HAP-1 (cell line): ENCODE results near the gene CYTH1.
A peak's percentile ranks its signal among the peaks of the same experiment; 100 is the strongest.
"Not testable (repeated sequence)": the region's sequence is repeated elsewhere in the genome, so short reads cannot be mapped to it uniquely, and the experiment has no call there.

Experiments
- DNase-seq, 2 experiments: peaks; one replicate each; pipeline ENCODE4 v3.0.0-alpha.2; 2016 to 2020; ENCODE audit warnings: low spot score in 2 of 2
- H3K27me3 ChIP-seq: fragments of 250-450 bp; sonication (Bioruptor Pico); 2 replicates; pipeline ENCODE4 v1.5.1; 2020; ENCODE audit warnings: low read depth, mild to moderate bottlenecking, moderate library complexity
- H3K36me3 ChIP-seq: fragments of 250-450 bp; sonication (Bioruptor Pico); replicated peaks from 2 replicates; pipeline ENCODE4 v1.5.1; 2020; ENCODE audit warnings: mild to moderate bottlenecking
- H3K4me1 ChIP-seq: fragments of 250-450 bp; sonication (Bioruptor Pico); 2 replicates; pipeline ENCODE4 v1.5.1; 2020; ENCODE audit warnings: mild to moderate bottlenecking
- H3K4me3 ChIP-seq: fragments of 250-450 bp; sonication (Bioruptor Pico); 2 replicates; pipeline ENCODE4 v1.5.1; 2020; ENCODE audit warnings: mild to moderate bottlenecking, moderate library complexity
- H3K9me3 ChIP-seq: fragments of 250-450 bp; sonication (Bioruptor Pico); 2 replicates; pipeline ENCODE4 v1.5.1; 2020; ENCODE audit warnings: mild to moderate bottlenecking, moderate library complexity
- in situ Hi-C: fragments of 300-500 bp; cut with MboI; formaldehyde crosslinking; loops from 3 replicates; pipeline ENCODE4 v1.14.3; 2020; ENCODE audit warnings: low sequenced_read_pairs, inconsistent platforms, mixed read lengths

CYTH1 gene

DNA sequence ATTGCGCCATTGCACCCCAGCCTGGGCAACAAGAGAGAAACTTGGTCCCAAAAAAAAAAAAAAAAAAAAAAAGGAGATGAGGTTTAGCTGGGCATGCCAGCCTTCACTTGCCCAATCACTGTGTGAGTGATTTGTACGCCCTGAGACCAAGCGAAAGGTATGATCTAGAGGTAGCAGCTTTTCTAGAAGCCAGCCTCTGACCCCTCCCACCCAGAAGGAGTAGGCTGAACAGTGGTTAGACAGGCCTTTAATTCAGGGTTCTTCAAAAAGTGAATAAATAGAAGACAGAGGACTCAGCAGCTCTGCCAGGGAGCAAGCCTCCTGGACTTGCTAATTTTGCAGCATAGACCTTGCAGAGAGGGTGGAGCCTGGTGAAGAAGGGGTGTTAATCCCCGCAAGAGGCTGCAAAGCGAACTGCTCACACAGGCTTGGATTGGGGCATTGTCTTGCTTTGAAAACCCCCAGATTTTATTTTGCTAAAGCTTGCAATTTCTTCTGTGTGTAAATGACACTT, 7.1 kb upstream of the CYTH1 start:
- H3K36me3 ChIP-seq = peaks cover under 1% of the 10 kb centered on the region; the same call in 1 of the 2 replicates
- no peak for DNase-seq
- in situ Hi-C loops = no loop called here
- no peaks in the 10 kb centered on the region for H3K4me1 ChIP-seq
- no peaks in the 10 kb centered on the region for H3K27me3 ChIP-seq
- no peak overlapping the region for H3K4me3 ChIP-seq
- H3K9me3 ChIP-seq = no peaks in the 10 kb centered on the region

GRCh38 chr17:78788451-78788850, 6.4 kb upstream of the CYTH1 start:
- no peak overlapping the region for H3K4me3 ChIP-seq
- no peak for DNase-seq
- H3K27me3 ChIP-seq = no peaks in the 10 kb centered on the region
- no peaks in the 10 kb centered on the region for H3K9me3 ChIP-seq
- no peaks in the 10 kb centered on the region for H3K4me1 ChIP-seq
- in situ Hi-C loops = no loop called here
- H3K36me3 ChIP-seq = no peaks in the 10 kb centered on the region; the same call in 1 of the 2 replicates

DNA sequence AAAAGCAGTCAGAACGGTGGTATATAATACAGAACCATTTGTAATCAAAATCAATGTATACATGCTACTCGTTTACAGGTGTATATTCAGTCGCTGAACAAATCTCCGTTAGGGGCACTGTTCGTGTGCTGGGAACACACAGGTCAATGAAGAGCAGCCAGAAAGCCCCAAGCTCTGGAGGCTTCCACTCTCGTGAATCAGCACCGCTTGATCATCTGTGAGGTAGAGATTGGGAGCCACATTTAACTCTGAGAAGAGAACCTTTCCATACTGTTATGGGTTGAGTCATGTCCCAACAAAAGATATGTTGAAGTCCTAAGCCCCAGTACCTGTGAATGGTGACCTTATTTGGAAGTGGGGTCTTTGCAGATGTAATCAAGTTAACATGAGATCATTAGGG, 5.4 kb upstream of the CYTH1 start:
- no peak overlapping the region for H3K4me3 ChIP-seq
- no peaks in the 10 kb centered on the region; the same call in 1 of the 2 replicates for H3K36me3 ChIP-seq
- H3K4me1 ChIP-seq = peaks cover 4% of the 10 kb centered on the region
- in situ Hi-C loops = no loop called here
- no peaks in the 10 kb centered on the region for H3K9me3 ChIP-seq
- no peaks in the 10 kb centered on the region for H3K27me3 ChIP-seq
- DNase-seq = no peak

- Histone ChIP-seq H3K4me3 (no peak overlapping the region), H3K9me3 (no peaks in the 10 kb centered on the region), H3K27me3 (no peaks in the 10 kb centered on the region), H3K4me1 (peaks cover 5% of the 10 kb centered on the region), H3K36me3 (no peaks in the 10 kb centered on the region)
- in situ Hi-C loops = no loop called here
- DNase-seq = no peak
Measured at GRCh38 chr17:78785663-78786057, 3.6 kb upstream of the CYTH1 start.

DNA sequence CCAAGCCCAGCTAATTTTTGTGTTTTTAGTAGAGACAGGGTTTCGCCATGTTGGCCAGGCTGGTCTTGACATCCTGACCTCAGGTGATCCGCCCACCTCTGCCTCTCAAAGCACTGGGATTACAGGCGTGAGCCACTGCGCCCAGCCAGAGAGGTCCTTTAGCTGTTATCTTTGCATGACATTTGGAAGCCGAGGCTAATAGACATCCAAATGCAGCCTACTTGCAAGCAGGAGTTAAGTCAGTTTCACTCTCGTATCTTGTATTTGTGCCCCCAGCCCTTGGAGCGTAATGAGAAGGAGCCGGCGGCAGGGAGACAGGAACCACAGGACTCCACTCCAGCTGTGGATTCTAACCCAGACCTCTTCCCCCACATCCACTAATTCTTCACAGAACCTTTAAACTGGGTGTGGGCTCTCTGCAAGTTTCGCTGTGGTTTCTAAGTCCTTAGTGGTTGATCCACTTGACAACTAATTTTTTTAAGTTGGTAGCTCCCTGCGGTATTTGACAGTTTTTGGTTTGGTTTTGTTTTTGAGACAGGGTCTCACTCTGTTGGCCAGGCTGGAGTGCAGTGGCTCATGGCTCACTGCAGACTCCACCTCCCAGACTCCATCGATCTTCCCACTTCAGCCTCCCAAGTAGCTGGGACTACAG, 3.1 kb upstream of the CYTH1 start:
- DNase-seq = no peak
- Histone ChIP-seq H3K9me3 (no peaks in the 10 kb centered on the region), H3K27me3 (no peaks in the 10 kb centered on the region), H3K4me1 (peaks cover 8% of the 10 kb centered on the region), H3K36me3 (no peaks in the 10 kb centered on the region), H3K4me3 (no peak overlapping the region)
- in situ Hi-C loops = no loop called here

DNA sequence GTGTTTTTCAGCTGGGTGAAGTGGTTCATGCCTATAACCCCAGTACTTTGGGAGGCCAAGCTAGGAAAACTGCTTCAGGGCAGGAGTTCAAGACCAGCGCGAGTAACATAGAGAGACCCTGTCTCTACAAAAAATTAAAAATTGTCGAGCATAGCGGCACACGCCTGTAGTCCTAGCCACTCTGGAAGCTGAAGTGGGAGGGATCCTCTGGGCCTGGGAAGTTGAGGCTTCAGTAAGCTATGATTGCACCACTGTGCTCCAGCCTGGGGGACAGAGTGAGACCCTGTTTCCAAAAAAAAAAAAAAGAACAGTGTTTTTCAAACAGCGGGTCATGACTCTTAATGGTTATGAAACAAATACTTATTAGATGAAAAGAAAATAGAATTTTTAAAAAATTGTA, 2.3 kb upstream of the CYTH1 start:
- no peak for DNase-seq
- Histone ChIP-seq H3K36me3 (no peaks in the 10 kb centered on the region), H3K9me3 (no peaks in the 10 kb centered on the region), H3K27me3 (no peaks in the 10 kb centered on the region), H3K4me3 (no peak overlapping the region), H3K4me1 (peaks cover 8% of the 10 kb centered on the region)
- in situ Hi-C loops = no loop called here

DNA sequence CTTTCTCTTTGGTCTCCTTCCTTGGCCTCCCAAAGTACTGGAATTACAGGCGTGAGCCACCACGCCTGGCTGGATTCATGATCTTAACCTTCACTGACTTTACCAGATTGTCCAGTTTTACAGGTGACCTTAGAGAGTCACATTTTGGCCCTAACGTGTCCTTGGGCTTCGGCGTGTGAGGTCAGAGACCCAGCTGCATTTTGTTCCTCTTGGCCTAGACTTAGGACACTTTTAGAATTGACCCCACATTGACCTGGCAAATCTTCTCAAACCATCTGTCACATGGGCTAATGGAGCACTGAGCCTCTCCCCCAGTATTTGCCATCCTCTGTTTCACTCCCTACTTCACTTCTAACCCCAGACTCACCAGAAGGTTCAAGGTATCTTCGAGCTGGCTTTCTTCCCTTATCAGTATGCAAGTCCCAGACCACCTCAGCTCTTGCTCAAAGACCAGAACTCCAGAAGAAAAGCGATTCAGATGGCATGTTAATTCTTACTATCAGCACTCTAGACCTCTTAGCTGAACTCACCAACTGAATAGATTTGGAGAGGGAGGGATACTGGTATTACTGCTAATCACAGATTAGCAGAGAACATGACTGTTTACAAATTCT, 1.7 kb upstream of the CYTH1 start:
- H3K4me3 ChIP-seq = no peak overlapping the region
- H3K36me3 ChIP-seq = 0 out of 2 replicates have a peak, but pooled peaks cover under 1% of the 10 kb centered on the region
- no peak for DNase-seq
- no peaks in the 10 kb centered on the region for H3K9me3 ChIP-seq
- peaks cover 8% of the 10 kb centered on the region for H3K4me1 ChIP-seq
- in situ Hi-C loops = no loop called here
- H3K27me3 ChIP-seq = no peaks in the 10 kb centered on the region

DNA sequence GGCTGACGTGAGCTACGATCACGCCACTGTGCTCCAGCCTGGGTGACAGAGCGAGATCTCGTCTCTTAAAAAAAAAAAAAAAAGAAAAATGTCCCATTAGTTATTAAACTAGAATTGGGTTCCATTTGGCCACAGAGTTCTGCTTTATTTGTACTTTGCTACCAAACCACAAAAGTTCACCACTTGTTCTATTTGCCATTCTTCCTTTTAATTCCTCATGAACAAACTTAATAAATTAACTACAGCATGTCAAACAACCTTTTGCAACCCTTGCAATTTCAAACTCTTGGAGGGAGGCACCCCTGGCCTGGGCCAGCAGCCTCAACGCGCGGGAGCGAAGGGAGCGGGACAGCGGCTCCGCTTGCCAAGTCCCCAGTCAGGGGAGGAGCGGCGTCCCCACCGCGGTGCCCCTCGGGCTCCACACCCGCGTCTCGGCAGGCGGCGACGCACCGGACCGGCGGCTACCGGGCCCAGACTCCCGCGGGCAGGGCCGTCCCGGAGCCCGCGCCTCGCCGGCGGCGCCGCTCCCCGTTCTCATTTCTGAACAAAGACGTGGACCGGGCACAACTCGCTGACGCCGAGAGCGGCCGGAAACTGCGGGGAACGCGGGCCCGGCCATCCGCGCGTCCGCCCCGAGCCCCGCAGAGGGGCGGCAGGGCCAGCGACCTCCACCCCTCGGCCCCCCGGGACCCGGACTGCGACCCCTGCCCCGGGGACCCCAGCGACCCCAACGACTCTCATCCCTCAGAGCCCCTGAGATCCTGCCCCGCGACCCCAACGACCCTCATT, 775 bp downstream of the CYTH1 start:
- Histone ChIP-seq H3K4me1 (peaks cover 8% of the 10 kb centered on the region), H3K27me3 (no peaks in the 10 kb centered on the region), H3K9me3 (no peaks in the 10 kb centered on the region), H3K36me3 (0 out of 2 replicates have a peak, but pooled peaks cover 2% of the 10 kb centered on the region), H3K4me3 (peak overlapping the region; percentile 56)
- in situ Hi-C loops = no loop called here
- peak in 1 of 2 experiments; percentile 65 for DNase-seq

GRCh38 chr17:78780335-78780734, 1.7 kb downstream of the CYTH1 start:
- H3K4me1 ChIP-seq = peaks cover 8% of the 10 kb centered on the region

DNA sequence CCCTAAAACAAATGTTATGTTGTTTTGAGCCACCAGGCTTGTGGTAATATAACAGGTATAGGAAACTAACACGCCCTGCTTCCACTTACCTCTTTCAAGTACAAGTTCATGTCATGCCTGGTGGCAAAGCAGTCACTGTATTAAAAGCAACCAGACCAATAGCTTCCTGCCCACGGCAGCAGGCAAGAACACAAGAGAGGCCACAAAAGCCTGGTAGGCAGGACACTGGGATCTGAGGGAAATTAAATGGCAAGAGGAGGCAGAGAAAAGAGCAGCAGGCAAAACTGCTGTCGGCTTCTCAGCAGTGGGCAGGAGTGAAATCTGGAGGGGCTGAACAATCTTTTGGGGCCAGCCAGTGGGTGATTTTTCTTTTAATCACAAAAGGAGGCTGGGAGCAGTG, 2.2 kb downstream of the CYTH1 start:
- DNase-seq = no peak
- no peaks in the 10 kb centered on the region for H3K27me3 ChIP-seq
- no peaks in the 10 kb centered on the region for H3K9me3 ChIP-seq
- 0 out of 2 replicates have a peak, but pooled peaks cover 2% of the 10 kb centered on the region for H3K36me3 ChIP-seq
- H3K4me1 ChIP-seq = peaks cover 8% of the 10 kb centered on the region
- no peak overlapping the region for H3K4me3 ChIP-seq
- in situ Hi-C loops = no loop called here

More at GRCh38 chr17:78780335-78780734, 1.7 kb downstream of the CYTH1 start:
- Histone ChIP-seq H3K4me3 (no peak overlapping the region; the same call in 1 of the 2 replicates), H3K36me3 (0 out of 2 replicates have a peak, but pooled peaks cover 2% of the 10 kb centered on the region), H3K27me3 (no peaks in the 10 kb centered on the region), H3K9me3 (no peaks in the 10 kb centered on the region)
- in situ Hi-C loops = no loop called here
- DNase-seq = no peak

DNA sequence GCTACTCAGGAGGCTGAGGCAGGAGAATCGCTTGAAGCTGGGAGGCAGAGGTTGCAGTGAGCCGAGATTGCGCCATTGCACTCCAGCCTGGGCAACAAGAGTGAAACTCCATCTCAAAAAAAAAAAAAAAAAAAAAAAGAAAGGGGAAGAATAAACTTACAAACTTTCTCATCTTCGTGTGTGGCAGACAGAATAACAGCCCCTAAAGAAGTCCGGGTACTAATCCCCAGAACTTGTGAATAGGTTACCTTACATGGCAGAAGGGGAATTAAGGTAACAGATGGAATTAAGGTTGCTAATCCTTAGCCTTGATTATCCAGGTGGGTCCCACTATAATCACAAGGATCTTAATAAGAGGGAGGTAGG, 2.8 kb downstream of the CYTH1 start:
- DNase-seq, H3K4me3 ChIP-seq, H3K27me3 ChIP-seq, H3K36me3 ChIP-seq, H3K4me1 ChIP-seq, in situ Hi-C loops, H3K9me3 ChIP-seq: not testable (repeated sequence)

DNA sequence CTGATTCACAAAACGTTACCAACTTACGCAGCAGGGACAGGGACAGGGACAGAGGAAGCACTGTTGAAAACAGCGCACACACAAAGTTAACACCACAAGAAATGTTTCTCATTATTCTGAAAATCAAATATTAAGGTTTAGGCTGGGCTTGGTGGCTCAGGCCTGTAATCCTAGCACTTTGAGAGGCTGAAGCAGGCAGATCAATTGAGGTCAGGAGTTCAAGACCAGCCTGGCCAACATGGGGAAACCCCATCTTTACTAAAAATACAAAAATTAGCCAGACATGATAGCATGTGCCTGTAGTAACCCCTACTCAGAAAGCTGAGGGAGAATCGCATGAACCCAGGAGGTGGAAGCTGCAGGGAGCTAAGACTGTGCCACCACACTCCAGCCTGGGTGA, 4.2 kb downstream of the CYTH1 start:
- peaks cover 8% of the 10 kb centered on the region for H3K4me1 ChIP-seq
- in situ Hi-C loops = no loop called here
- H3K9me3 ChIP-seq = no peaks in the 10 kb centered on the region
- no peaks in the 10 kb centered on the region for H3K27me3 ChIP-seq
- 0 out of 2 replicates have a peak, but pooled peaks cover 2% of the 10 kb centered on the region for H3K36me3 ChIP-seq
- no peak for DNase-seq
- no peak overlapping the region for H3K4me3 ChIP-seq

GRCh38 chr17:78774956-78775571, 7.0 kb downstream of the CYTH1 start:
- 0 out of 2 replicates have a peak, but pooled peaks cover 2% of the 10 kb centered on the region for H3K36me3 ChIP-seq
- in situ Hi-C loops = no loop called here
- H3K4me3 ChIP-seq = no peak overlapping the region
- no peaks in the 10 kb centered on the region for H3K27me3 ChIP-seq
- DNase-seq = no peak
- no peaks in the 10 kb centered on the region for H3K9me3 ChIP-seq
- H3K4me1 ChIP-seq = no peaks in the 10 kb centered on the region; the same call in 1 of the 2 replicates
